ENCODE data around the gene GBF1.

The GBF1 gene

DNA sequence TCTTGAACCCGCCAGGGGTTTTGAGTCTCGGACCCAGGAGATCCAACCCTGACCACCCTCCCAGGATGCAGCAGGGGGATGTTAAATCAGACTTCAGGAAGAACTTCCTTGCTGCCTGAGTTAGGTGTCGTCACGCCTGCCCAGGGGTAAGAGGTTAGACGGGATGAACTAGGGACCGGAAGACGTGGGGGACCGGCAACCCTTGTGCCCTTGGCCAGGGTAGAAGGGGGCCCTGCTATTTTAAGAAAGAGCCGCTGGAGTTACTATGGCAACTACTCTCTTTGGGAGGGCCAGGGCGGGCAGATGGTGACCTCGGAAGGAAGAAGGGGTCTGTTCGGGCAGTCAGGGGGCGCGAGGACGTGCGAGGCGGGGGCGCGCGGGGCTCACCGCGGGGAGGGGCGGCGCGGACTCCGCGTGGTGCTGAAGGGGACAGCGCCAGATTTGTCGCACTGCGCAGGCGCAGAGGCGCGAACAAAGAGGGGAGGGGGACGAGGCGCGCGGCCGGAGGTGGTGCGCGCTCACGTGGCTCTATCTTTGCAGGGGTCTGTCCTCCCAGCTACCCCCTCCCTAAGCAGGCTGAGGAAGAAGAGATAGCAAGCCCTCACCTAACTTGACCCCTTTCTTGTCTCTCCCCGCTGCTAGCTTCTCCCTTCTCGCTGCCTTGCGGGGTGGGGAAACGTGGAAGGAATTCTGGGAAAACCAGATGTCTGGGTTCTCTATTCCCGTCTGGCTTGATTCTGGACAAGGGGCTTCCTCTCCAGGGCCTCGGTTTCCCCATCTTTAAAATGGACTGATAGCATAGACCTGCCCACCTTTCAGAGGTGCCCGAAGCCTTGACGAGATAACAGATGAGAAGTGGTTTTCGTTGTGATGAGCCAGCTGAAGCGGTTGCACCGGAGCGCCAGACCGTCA is 174.2 kb downstream of the GBF1 start:
- H3K9ac ChIP-seq: no peak overlapping the region
- H3K4me2 ChIP-seq: peak overlapping the region; percentile 87
- no peaks in the 10 kb centered on the region for H3K79me2 ChIP-seq (ENCODE audit: insufficient read depth, low read depth)
- TF ChIP-seq, protein P1, sequence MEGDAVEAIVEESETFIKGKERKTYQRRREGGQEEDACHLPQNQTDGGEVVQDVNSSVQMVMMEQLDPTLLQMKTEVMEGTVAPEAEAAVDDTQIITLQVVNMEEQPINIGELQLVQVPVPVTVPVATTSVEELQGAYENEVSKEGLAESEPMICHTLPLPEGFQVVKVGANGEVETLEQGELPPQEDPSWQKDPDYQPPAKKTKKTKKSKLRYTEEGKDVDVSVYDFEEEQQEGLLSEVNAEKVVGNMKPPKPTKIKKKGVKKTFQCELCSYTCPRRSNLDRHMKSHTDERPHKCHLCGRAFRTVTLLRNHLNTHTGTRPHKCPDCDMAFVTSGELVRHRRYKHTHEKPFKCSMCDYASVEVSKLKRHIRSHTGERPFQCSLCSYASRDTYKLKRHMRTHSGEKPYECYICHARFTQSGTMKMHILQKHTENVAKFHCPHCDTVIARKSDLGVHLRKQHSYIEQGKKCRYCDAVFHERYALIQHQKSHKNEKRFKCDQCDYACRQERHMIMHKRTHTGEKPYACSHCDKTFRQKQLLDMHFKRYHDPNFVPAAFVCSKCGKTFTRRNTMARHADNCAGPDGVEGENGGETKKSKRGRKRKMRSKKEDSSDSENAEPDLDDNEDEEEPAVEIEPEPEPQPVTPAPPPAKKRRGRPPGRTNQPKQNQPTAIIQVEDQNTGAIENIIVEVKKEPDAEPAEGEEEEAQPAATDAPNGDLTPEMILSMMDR (conservative IDR thresholded peaks at IDR 0.05; ENCODE audit: low read depth, low read length): no peak
- H3K27ac ChIP-seq: no peak overlapping the region
- H3K36me3 ChIP-seq (ENCODE audit: insufficient read depth): no peaks in the 10 kb centered on the region
- H3K4me3 ChIP-seq (IDR thresholded peaks at IDR 0.05; ENCODE audit: insufficient read depth, low read depth, low read length): no peak overlapping the region
- H3K27me3 ChIP-seq (ENCODE audit: insufficient read depth, low read depth): peaks cover 30% of the 10 kb centered on the region
- H4K20me1 ChIP-seq (ENCODE audit: insufficient read depth): no peaks in the 10 kb centered on the region
- peak overlapping the region; percentile 77 for H2AFZ ChIP-seq (ENCODE audit: low read depth)
- H3K4me1 ChIP-seq (ENCODE audit: low read depth, poor library complexity, severe bottlenecking): peaks cover 17% of the 10 kb centered on the region

DNA sequence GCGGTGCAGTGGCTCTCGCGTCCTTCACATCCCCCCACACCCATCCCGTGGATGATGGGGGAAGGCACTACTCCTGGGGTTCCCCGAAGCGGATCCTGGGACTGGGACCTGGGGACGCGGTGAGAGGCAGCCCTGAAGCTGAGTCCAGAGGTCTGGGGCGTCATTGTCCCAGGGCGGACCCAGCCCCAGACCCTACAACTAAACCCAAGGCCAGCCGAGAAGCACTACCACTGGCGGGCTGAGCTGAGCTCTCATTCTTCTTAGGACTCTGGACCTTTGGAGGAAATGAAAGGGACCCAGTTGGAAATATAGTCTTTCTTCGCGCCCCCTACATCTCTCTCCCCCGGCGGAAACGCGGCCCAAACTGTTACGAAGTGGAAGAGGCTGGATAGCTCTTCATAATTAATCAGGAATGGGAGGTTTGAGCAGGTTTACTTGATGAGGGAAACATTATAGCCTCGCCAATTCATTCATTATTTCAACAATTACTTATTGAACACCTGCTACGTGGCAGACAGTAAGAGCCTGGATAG is 174.9 kb downstream of the GBF1 start:
- no peak overlapping the region for H3K9ac ChIP-seq
- H3K4me2 ChIP-seq: peak overlapping the region; percentile 87
- peak overlapping the region; percentile 77 for H2AFZ ChIP-seq (ENCODE audit: low read depth)
- H3K79me2 ChIP-seq (ENCODE audit: insufficient read depth, low read depth): no peaks in the 10 kb centered on the region
- peaks cover 17% of the 10 kb centered on the region for H3K4me1 ChIP-seq (ENCODE audit: low read depth, poor library complexity, severe bottlenecking)
- no peaks in the 10 kb centered on the region for H3K36me3 ChIP-seq (ENCODE audit: insufficient read depth)
- TF ChIP-seq, protein P1 (conservative IDR thresholded peaks at IDR 0.05; ENCODE audit: low read depth, low read length): no peak
- H3K4me3 ChIP-seq (IDR thresholded peaks at IDR 0.05; ENCODE audit: insufficient read depth, low read depth, low read length): no peak overlapping the region
- H3K27me3 ChIP-seq (ENCODE audit: insufficient read depth, low read depth): peaks cover 23% of the 10 kb centered on the region
- H4K20me1 ChIP-seq (ENCODE audit: insufficient read depth): no peaks in the 10 kb centered on the region
- H3K27ac ChIP-seq: no peak overlapping the region

DNA sequence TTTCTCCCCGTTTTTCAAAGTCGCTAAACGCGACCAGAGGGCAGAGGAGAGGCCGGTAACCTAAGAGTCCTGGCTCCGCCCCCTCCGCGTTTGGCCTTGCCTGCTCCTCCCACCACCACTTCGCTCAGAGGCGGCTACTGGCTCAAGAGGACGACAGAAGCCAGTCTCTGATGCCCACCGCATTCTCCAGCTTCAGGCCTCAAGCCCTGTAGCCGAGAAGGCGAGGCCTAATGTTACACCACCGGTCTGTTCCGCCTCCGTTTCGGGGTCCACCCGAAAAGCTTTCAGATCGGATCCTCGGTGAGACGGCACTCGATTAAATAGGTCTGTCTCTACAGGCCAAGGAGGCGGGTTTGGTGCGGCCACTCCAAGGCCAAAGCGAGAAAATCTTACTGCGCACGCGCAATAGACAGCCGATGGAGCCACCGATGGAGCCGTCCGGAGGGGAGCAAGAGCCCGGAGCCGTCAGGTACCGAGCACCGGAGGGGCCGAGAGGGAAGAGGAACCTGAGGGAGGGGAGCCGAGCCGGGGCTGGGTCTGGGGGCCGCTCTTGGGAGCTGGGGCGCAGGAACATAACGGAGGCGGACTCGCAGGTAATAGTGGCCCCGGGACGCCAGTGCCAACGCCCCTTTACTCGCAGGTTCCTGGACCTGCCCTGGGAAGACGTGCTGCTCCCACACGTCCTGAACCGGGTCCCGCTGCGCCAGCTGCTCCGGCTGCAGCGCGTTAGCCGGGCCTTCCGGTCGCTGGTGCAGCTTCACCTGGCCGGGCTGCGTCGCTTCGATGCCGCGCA is 175.6 kb downstream of the GBF1 start, which contains the start of gene FBXL15:
TSS of gene FBXL15 (plus strand) at position 123 of the 793 bp plus-strand sequence. CDS start at position 417, 294 bp downstream.
- H2AFZ ChIP-seq (ENCODE audit: low read depth): peak within 1 kb of the TSS; percentile 77
- H3K4me1 ChIP-seq (ENCODE audit: low read depth, poor library complexity, severe bottlenecking): peaks cover 17% of the 10 kb centered on the region
- H3K4me3 ChIP-seq (IDR thresholded peaks at IDR 0.05; ENCODE audit: insufficient read depth, low read depth, low read length): peak within 1 kb of the TSS; percentile 12
- no peak within 1 kb of the TSS for H3K27ac ChIP-seq
- peak within 1 kb of the TSS; percentile 87 for H3K4me2 ChIP-seq
- peak within 1 kb of the TSS; percentile 53; the same call in 1 of the 2 replicates for H3K9ac ChIP-seq
- H3K36me3 ChIP-seq (ENCODE audit: insufficient read depth): no peaks in the 10 kb centered on the region
- TF ChIP-seq, protein P1 (conservative IDR thresholded peaks at IDR 0.05; ENCODE audit: low read depth, low read length): no peak
- no peaks in the 10 kb centered on the region for H3K79me2 ChIP-seq (ENCODE audit: insufficient read depth, low read depth)
- H3K27me3 ChIP-seq (ENCODE audit: insufficient read depth, low read depth): peaks cover 17% of the 10 kb centered on the region
- H4K20me1 ChIP-seq (ENCODE audit: insufficient read depth): no peaks in the 10 kb centered on the region

DNA sequence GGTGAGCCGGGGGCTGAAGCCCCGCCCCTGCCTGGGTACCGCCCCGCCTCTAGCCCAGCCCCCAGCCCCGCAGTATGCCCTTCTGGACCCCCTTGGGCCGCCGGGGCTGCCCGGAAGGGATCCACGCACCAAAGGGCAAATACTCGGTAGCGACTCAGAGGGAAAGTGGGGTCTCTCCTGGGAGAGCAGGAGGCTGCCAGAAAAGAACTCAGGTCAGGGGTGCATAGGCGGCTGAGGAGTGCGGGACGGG is 176.1 kb downstream of the GBF1 start:
- peak overlapping the region; percentile 76 for H3K4me2 ChIP-seq
- H3K4me1 ChIP-seq (ENCODE audit: low read depth, poor library complexity, severe bottlenecking): peaks cover 17% of the 10 kb centered on the region
- H3K79me2 ChIP-seq (ENCODE audit: insufficient read depth, low read depth): no peaks in the 10 kb centered on the region
- peak overlapping the region; percentile 77 for H2AFZ ChIP-seq (ENCODE audit: low read depth)
- H3K4me3 ChIP-seq (IDR thresholded peaks at IDR 0.05; ENCODE audit: insufficient read depth, low read depth, low read length): peak overlapping the region; percentile 12
- TF ChIP-seq, protein P1 (conservative IDR thresholded peaks at IDR 0.05; ENCODE audit: low read depth, low read length): no peak
- H3K27ac ChIP-seq: no peak overlapping the region
- peaks cover 11% of the 10 kb centered on the region; the same call in 1 of the 2 replicates for H3K27me3 ChIP-seq (ENCODE audit: insufficient read depth, low read depth)
- H3K9ac ChIP-seq: peak overlapping the region; percentile 53; the same call in 1 of the 2 replicates
- no peaks in the 10 kb centered on the region for H4K20me1 ChIP-seq (ENCODE audit: insufficient read depth)
- no peaks in the 10 kb centered on the region for H3K36me3 ChIP-seq (ENCODE audit: insufficient read depth)

Measured in KMS-11 (cell line).